ENCODE measurements around the gene SKOR2.

Gene SKOR2

DNA sequence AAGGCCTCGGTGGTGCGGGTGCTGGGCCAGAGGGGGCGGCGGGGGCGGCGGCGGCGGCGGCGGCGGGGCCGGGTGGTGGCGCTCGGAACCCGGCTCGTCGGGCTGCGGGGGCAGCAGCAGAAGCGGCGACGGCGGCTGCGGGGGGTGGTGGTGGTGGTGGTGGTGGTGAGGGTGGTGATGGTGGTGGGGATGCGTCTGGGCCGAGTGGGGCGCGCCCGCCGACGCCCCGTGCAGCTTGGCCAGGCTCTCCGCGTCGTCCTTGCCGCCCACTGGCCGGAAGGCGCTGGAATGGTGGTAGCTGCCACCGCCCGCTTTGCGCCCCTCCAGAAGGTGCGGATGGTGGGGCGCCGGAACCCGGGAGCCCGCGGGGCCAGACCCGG is 4.4 kb downstream of the SKOR2 start:
- H3K18ac ChIP-seq (ENCODE audit: low read length) = no peak overlapping the region
- no peak for DNase-seq
- no peak overlapping the region for H3K4ac ChIP-seq (ENCODE audit: low read depth, low read length)

DNA sequence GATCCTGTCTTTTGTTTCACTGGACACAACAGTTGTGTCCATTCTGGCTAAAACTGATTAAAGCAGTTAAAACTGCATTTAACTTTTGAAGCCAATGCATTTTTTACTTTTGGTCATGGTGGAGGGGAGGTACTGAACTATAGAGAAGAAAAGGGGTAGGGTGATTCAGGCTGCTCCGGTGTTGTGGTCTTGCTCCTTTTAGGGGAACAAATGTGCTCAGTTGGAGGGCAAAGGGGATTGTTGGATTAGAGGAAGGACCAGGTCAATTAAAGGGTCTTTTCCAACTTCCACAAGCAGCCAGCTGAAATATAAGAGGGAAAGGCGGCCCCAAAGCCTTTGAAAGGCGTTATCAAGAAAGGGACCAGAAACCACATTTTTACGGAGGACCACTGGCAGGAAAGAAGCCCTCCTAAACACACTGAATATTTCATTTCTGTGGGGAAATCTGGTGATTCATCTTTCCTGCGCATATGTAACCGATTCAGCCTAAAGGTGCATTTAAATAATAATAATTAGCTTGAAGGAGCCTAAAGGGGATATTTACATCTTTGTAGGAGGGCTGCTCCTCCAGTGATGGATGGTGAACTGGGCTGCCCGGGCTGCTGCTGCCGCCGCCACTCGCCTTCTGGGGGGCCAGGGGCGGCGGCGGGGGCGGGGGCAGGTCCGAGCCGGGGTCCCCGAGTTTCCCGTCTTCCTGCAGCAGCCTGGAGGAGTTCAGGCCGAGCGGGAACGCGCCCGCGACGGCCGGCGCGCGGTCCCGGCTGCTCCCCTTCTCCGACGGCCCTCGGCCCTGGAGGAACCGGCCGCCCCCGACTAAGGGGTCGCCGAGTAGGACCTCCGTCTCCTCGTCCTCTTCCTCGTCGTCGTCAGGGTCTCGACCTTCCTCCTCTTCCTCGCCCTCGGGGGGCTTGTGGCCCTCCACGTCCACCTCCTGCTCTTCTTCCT is 5.2 kb downstream of the SKOR2 start:
- Histone ChIP-seq H3K79me2 (ENCODE audit: control insufficient read depth, insufficient read depth, low read length) (no peaks in the 10 kb centered on the region), H3K4me2 (ENCODE audit: low read length) (peak overlapping the region; percentile 40), H3K79me1 (ENCODE audit: low read length) (no peaks in the 10 kb centered on the region), H2BK120ac (ENCODE audit: low read depth, low read length) (no peak overlapping the region), H3K27ac (ENCODE audit: low read depth, low read length) (no peak overlapping the region), H2AK5ac (ENCODE audit: low read length) (no peak overlapping the region), H2BK15ac (replicated peaks; ENCODE audit: low read depth) (no peak overlapping the region), H3K23ac (ENCODE audit: low read length) (no peak overlapping the region), H3K36me3 (ENCODE audit: control insufficient read depth, insufficient read depth, low read length) (no peaks in the 10 kb centered on the region), H3K56ac (ENCODE audit: low read length) (peak overlapping the region; percentile 49), H4K5ac (ENCODE audit: low read length) (no peak overlapping the region), H2BK5ac (ENCODE audit: low read length) (no peak overlapping the region), H3K4me3 (ENCODE audit: low read length) (no peak overlapping the region), H3K27me3 (ENCODE audit: insufficient read depth, low read length, poor library complexity) (peaks cover 51% of the 10 kb centered on the region), H4K8ac (ENCODE audit: low read depth, low read length) (no peak overlapping the region), H3K4me1 (ENCODE audit: control insufficient read depth, low read depth, low read length) (no peaks in the 10 kb centered on the region), H3K9ac (ENCODE audit: low read length) (no peak overlapping the region), H3K18ac (ENCODE audit: low read length) (no peak overlapping the region), H3K4ac (ENCODE audit: low read depth, low read length) (no peak overlapping the region)
- WGBS (ENCODE audit: extremely low coverage, insufficient coverage, low lambda C conversion rate) = no CpG with 5 or more reads among the region's 47 CpGs
- DNase-seq = no peak

More for the DNA sequence above, 4.4 kb downstream of the SKOR2 start:
- Histone ChIP-seq H2BK15ac (replicated peaks; ENCODE audit: low read depth) (no peak overlapping the region), H2BK120ac (ENCODE audit: low read depth, low read length) (no peak overlapping the region), H3K36me3 (ENCODE audit: control insufficient read depth, insufficient read depth, low read length) (no peaks in the 10 kb centered on the region), H3K27me3 (ENCODE audit: insufficient read depth, low read length, poor library complexity) (peaks cover 58% of the 10 kb centered on the region), H4K8ac (ENCODE audit: low read depth, low read length) (no peak overlapping the region), H2BK5ac (ENCODE audit: low read length) (no peak overlapping the region), H3K79me2 (ENCODE audit: control insufficient read depth, insufficient read depth, low read length) (no peaks in the 10 kb centered on the region), H3K79me1 (ENCODE audit: low read length) (no peaks in the 10 kb centered on the region), H3K27ac (ENCODE audit: low read depth, low read length) (no peak overlapping the region), H3K23ac (ENCODE audit: low read length) (no peak overlapping the region), H3K4me2 (ENCODE audit: low read length) (peak overlapping the region; percentile 11), H3K4me3 (ENCODE audit: low read length) (no peak overlapping the region), H2AK5ac (ENCODE audit: low read length) (no peak overlapping the region), H3K4me1 (ENCODE audit: control insufficient read depth, low read depth, low read length) (no peaks in the 10 kb centered on the region), H3K56ac (ENCODE audit: low read length) (no peak overlapping the region), H4K5ac (ENCODE audit: low read length) (no peak overlapping the region), H3K9ac (ENCODE audit: low read length) (no peak overlapping the region)
- WGBS (ENCODE audit: extremely low coverage, insufficient coverage, low lambda C conversion rate) = no CpG with 5 or more reads among the region's 47 CpGs

DNA sequence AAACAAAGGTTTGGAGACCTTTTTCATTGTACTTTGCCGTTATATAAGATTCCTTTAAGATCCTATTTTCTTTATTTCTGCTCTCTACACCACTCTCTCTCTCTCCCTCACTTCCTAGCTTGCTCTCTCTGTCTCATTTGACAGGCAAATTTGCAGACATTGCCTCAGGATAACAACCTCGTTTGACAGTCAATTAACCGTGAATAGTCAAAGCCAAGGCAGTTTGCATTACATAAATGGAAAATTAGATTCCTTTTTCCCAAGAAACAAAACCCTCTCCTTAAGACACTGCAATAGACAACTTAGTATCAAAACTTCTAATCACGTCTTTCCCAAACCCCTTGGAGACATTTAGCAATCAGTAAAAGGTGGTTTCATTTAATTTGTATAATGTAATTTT is 7.4 kb downstream of the SKOR2 start:
- no peak overlapping the region for H3K4me2 ChIP-seq (ENCODE audit: low read length)
- WGBS (ENCODE audit: extremely low coverage, insufficient coverage, low lambda C conversion rate) = no CpG with 5 or more reads among the region's 4 CpGs
- no peak overlapping the region for H3K27ac ChIP-seq (ENCODE audit: low read depth, low read length)
- H4K5ac ChIP-seq (ENCODE audit: low read length) = no peak overlapping the region
- no peaks in the 10 kb centered on the region for H3K4me1 ChIP-seq (ENCODE audit: control insufficient read depth, low read depth, low read length)
- H2AK5ac ChIP-seq (ENCODE audit: low read length) = no peak overlapping the region
- no peak overlapping the region for H3K4ac ChIP-seq (ENCODE audit: low read depth, low read length)
- H3K9ac ChIP-seq (ENCODE audit: low read length) = no peak overlapping the region
- H3K79me2 ChIP-seq (ENCODE audit: control insufficient read depth, insufficient read depth, low read length) = no peaks in the 10 kb centered on the region
- no peaks in the 10 kb centered on the region for H3K36me3 ChIP-seq (ENCODE audit: control insufficient read depth, insufficient read depth, low read length)
- no peak for DNase-seq
- H3K79me1 ChIP-seq (ENCODE audit: low read length) = no peaks in the 10 kb centered on the region
- H2BK15ac ChIP-seq (replicated peaks; ENCODE audit: low read depth) = no peak overlapping the region
- H2BK5ac ChIP-seq (ENCODE audit: low read length) = no peak overlapping the region
- no peak overlapping the region for H3K4me3 ChIP-seq (ENCODE audit: low read length)
- H3K18ac ChIP-seq (ENCODE audit: low read length) = no peak overlapping the region
- H3K23ac ChIP-seq (ENCODE audit: low read length) = no peak overlapping the region
- no peak overlapping the region for H2BK120ac ChIP-seq (ENCODE audit: low read depth, low read length)
- peaks cover 29% of the 10 kb centered on the region for H3K27me3 ChIP-seq (ENCODE audit: insufficient read depth, low read length, poor library complexity)
- H4K8ac ChIP-seq (ENCODE audit: low read depth, low read length) = no peak overlapping the region
- H3K56ac ChIP-seq (ENCODE audit: low read length) = no peak overlapping the region

DNA sequence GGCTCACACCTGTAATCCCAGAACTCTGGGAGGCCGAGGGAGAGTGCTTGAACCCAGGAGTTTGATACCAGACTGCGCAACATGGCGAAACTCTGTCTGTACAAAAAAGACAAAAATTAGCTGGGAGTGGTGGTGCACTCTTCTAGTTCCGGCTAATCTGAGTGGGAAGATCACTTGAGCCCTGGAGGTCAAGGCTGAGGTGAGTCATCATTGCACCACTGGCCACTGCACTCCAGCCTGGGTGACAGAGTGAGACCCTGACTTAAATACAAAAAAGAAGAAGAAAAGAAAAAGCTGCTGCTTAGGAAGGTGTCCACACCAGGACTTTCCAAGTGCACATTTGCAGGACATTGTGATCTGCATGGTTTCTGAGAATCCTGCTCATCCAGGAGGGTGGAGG is 16.4 kb downstream of the SKOR2 start:
- H3K79me2 ChIP-seq (ENCODE audit: control insufficient read depth, insufficient read depth, low read length) = no peaks in the 10 kb centered on the region
- H3K4me3 ChIP-seq (ENCODE audit: low read length) = no peak overlapping the region
- no peak overlapping the region for H3K4ac ChIP-seq (ENCODE audit: low read depth, low read length)
- H2AK5ac ChIP-seq (ENCODE audit: low read length) = no peak overlapping the region
- no peaks in the 10 kb centered on the region for H3K36me3 ChIP-seq (ENCODE audit: control insufficient read depth, insufficient read depth, low read length)
- H3K27ac ChIP-seq (ENCODE audit: low read depth, low read length) = no peak overlapping the region
- no peak for DNase-seq
- H3K79me1 ChIP-seq (ENCODE audit: low read length) = no peaks in the 10 kb centered on the region
- no peak overlapping the region for H2BK5ac ChIP-seq (ENCODE audit: low read length)
- H3K18ac ChIP-seq (ENCODE audit: low read length) = no peak overlapping the region
- no peak overlapping the region for H2BK120ac ChIP-seq (ENCODE audit: low read depth, low read length)
- H3K9ac ChIP-seq (ENCODE audit: low read length) = no peak overlapping the region
- no CpG with 5 or more reads among the region's 4 CpGs for WGBS (ENCODE audit: extremely low coverage, insufficient coverage, low lambda C conversion rate)
- H3K27me3 ChIP-seq (ENCODE audit: insufficient read depth, low read length, poor library complexity) = no peaks in the 10 kb centered on the region
- no peaks in the 10 kb centered on the region for H3K4me1 ChIP-seq (ENCODE audit: control insufficient read depth, low read depth, low read length)
- H3K56ac ChIP-seq (ENCODE audit: low read length) = no peak overlapping the region
- no peak overlapping the region for H4K5ac ChIP-seq (ENCODE audit: low read length)
- H3K4me2 ChIP-seq (ENCODE audit: low read length) = no peak overlapping the region
- no peak overlapping the region for H3K23ac ChIP-seq (ENCODE audit: low read length)
- no peak overlapping the region for H2BK15ac ChIP-seq (replicated peaks; ENCODE audit: low read depth)
- H4K8ac ChIP-seq (ENCODE audit: low read depth, low read length) = no peak overlapping the region

DNA sequence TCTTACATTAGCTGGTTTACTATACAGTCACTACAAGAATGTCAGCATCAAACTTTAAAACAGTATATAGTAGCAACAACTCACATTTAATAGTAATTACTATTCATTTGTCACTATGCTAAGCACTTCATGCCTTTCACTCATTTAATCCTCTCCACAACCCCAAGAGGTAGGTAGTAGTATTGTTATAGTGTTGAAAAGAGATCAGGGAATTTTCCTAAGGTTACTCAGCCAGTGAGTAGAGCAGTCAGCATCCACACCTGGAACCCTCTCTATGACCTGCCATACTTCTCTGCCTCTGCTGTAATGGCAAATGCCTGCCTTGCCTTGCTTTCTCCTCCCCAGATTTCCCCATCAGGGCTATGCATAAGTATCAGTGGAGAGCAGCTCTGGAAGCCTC is 24.8 kb downstream of the SKOR2 start:
- H4K5ac ChIP-seq (ENCODE audit: low read length) = no peak overlapping the region
- no peak overlapping the region for H3K56ac ChIP-seq (ENCODE audit: low read length)
- no peak overlapping the region for H3K23ac ChIP-seq (ENCODE audit: low read length)
- H3K4me1 ChIP-seq (ENCODE audit: control insufficient read depth, low read depth, low read length) = no peaks in the 10 kb centered on the region
- H2AK5ac ChIP-seq (ENCODE audit: low read length) = no peak overlapping the region
- no peak overlapping the region for H2BK15ac ChIP-seq (replicated peaks; ENCODE audit: low read depth)
- no peaks in the 10 kb centered on the region for H3K79me1 ChIP-seq (ENCODE audit: low read length)
- no peak overlapping the region for H2BK5ac ChIP-seq (ENCODE audit: low read length)
- H3K4me3 ChIP-seq (ENCODE audit: low read length) = no peak overlapping the region
- no peaks in the 10 kb centered on the region for H3K79me2 ChIP-seq (ENCODE audit: control insufficient read depth, insufficient read depth, low read length)
- no peak overlapping the region for H3K18ac ChIP-seq (ENCODE audit: low read length)
- DNase-seq = no peak
- no peak overlapping the region for H2BK120ac ChIP-seq (ENCODE audit: low read depth, low read length)
- H3K4ac ChIP-seq (ENCODE audit: low read depth, low read length) = no peak overlapping the region
- H3K9ac ChIP-seq (ENCODE audit: low read length) = no peak overlapping the region
- H4K8ac ChIP-seq (ENCODE audit: low read depth, low read length) = no peak overlapping the region
- H3K27ac ChIP-seq (ENCODE audit: low read depth, low read length) = no peak overlapping the region
- H3K27me3 ChIP-seq (ENCODE audit: insufficient read depth, low read length, poor library complexity) = no peaks in the 10 kb centered on the region
- no peak overlapping the region for H3K4me2 ChIP-seq (ENCODE audit: low read length)
- H3K36me3 ChIP-seq (ENCODE audit: control insufficient read depth, insufficient read depth, low read length) = no peaks in the 10 kb centered on the region
